ENCODE results near the gene CPAMD8.

DNA sequence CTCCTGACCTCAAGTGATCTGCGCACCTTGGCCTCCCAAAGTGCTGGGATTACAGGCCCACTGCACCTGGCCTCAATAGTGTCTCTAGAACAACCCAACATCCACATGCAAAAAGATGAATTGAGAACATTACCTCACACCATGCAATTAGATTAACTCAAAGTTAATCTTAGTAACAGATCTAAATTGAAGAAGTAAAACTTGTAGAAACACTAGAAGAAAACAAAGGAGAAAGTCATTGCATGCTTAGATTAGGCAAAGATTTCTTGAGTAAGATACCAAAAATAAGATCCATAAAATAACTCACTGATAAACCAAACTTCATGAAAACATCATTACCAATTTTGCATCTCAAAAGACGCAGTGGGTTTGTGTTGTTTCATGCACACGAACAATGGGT, 2.8 kb downstream of the CPAMD8 start:
- TF ChIP-seq, protein P1, sequence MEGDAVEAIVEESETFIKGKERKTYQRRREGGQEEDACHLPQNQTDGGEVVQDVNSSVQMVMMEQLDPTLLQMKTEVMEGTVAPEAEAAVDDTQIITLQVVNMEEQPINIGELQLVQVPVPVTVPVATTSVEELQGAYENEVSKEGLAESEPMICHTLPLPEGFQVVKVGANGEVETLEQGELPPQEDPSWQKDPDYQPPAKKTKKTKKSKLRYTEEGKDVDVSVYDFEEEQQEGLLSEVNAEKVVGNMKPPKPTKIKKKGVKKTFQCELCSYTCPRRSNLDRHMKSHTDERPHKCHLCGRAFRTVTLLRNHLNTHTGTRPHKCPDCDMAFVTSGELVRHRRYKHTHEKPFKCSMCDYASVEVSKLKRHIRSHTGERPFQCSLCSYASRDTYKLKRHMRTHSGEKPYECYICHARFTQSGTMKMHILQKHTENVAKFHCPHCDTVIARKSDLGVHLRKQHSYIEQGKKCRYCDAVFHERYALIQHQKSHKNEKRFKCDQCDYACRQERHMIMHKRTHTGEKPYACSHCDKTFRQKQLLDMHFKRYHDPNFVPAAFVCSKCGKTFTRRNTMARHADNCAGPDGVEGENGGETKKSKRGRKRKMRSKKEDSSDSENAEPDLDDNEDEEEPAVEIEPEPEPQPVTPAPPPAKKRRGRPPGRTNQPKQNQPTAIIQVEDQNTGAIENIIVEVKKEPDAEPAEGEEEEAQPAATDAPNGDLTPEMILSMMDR (IDR thresholded peaks at IDR 0.05), result no peak
- TF ChIP-seq POLR2A (IDR thresholded peaks at IDR 0.05), result no peak
